Measurements from ENCODE around the gene AP1B1. TPM values are rescaled to one million over a fixed set of nuclear protein-coding genes. Genes with fewer than 3 reads are reported as not detected.

Gene AP1B1
- total RNA-seq, 1 donor from 2014 or later = 60.9 TPM

DNA sequence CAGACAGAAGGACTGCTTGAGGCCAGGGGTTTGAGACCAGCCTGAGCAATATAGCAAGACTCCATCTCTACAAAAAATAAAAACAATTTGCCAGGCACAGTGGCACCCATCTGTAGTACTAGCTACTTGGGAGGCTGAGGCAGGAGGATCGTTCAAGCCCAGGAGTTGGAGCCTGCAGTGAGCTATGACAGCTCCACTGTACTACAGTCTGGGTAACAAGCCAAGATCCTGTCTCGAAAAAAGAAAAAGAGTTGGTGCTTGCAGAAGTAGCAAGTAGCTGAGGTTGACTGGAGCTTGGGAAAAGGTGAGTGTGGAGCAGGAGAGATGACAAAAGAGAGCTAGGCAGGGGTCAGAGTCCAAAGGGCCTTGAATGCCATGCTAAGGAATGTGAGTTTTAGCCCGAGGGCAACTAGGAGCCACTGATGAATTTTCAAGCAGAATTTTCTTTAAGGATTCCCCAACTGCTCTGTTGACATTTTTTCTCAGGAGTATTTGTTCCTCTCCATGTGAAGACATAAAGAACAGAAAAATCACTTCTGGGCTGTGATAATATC lies 3.1 kb downstream of the AP1B1 start:
- H3K4me1 Mint-ChIP-seq (ENCODE audit: unreplicated experiment) = peaks cover 37% of the 10 kb centered on the region
- peak overlapping the region; percentile 65 for H3K27ac Mint-ChIP-seq
- no peaks in the 10 kb centered on the region for H3K27me3 Mint-ChIP-seq
- no peak for DNase-seq (ENCODE audit: extremely low spot score, unreplicated experiment)
- H3K4me3 Mint-ChIP-seq = peak overlapping the region; percentile 65
- peaks cover 5% of the 10 kb centered on the region for H3K36me3 Mint-ChIP-seq
- TF ChIP-seq, protein P1, sequence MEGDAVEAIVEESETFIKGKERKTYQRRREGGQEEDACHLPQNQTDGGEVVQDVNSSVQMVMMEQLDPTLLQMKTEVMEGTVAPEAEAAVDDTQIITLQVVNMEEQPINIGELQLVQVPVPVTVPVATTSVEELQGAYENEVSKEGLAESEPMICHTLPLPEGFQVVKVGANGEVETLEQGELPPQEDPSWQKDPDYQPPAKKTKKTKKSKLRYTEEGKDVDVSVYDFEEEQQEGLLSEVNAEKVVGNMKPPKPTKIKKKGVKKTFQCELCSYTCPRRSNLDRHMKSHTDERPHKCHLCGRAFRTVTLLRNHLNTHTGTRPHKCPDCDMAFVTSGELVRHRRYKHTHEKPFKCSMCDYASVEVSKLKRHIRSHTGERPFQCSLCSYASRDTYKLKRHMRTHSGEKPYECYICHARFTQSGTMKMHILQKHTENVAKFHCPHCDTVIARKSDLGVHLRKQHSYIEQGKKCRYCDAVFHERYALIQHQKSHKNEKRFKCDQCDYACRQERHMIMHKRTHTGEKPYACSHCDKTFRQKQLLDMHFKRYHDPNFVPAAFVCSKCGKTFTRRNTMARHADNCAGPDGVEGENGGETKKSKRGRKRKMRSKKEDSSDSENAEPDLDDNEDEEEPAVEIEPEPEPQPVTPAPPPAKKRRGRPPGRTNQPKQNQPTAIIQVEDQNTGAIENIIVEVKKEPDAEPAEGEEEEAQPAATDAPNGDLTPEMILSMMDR (conservative IDR thresholded peaks at IDR 0.05) = no peak
- H3K9me3 Mint-ChIP-seq = no peaks in the 10 kb centered on the region

DNA sequence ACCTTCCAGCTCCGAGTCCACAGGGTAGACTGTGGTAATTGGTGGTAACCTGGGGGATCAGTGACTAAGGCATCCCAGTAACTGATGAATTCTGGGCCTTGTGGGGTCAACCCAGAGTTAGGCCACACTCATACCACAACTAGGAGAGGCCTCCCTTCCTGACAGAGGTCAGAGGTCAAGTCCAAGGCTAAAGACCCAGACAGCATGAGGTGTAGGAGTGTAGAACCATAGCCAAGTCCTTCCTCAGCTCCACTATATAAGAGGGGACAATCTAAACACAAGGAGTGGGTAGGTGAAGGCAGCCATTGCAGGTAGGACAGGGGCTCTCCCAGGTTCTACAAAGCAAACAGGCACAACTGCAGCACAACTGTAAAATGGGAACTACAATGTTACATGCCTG lies 4.6 kb downstream of the AP1B1 start:
- DNase-seq (ENCODE audit: extremely low spot score, unreplicated experiment) = no peak
- no peaks in the 10 kb centered on the region for H3K27me3 Mint-ChIP-seq
- H3K4me1 Mint-ChIP-seq (ENCODE audit: unreplicated experiment) = peaks cover 45% of the 10 kb centered on the region

DNA sequence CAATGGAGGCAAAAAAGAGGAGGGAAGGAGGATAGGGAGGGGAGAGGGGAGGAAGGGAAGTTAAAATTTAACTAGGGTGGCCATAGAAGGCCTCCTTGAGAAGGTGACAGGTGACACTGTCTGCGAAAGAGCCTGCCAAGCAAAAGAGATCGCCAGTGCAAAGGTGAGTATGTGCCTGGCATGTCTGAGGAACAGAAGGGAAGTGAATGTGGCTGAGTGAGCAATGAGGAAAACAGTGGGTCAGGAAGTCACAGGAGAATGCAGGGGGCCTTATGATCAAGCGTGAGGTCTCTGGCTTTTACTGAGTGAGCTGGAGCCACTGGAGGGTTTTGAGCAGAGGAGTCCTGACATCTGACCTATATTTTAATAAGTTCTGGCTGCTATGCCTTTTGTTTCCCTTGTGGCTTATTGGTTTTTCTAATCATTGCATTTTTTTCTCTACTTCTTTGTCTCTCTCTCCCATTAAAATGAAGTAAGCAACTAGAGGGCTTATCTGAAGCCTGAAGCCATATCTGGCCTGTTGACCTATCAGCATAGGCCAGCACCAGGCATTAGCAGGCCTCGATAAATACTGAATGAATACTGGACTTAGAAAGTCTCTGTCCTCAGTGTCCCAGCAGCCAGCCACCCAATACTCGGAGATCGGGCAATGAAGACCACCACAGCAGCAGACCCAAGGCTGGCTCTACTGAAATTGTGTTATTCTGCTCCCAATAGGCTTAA lies 5.6 kb downstream of the AP1B1 start:
- H3K4me1 Mint-ChIP-seq (ENCODE audit: unreplicated experiment) = peaks cover 40% of the 10 kb centered on the region

More for the DNA sequence above, 4.6 kb downstream of the AP1B1 start:
- TF ChIP-seq, protein P1 (conservative IDR thresholded peaks at IDR 0.05) = no peak
- no peaks in the 10 kb centered on the region for H3K9me3 Mint-ChIP-seq
- H3K36me3 Mint-ChIP-seq = peaks cover 11% of the 10 kb centered on the region
- no peak overlapping the region for H3K27ac Mint-ChIP-seq
- H3K4me3 Mint-ChIP-seq = no peak overlapping the region

DNA sequence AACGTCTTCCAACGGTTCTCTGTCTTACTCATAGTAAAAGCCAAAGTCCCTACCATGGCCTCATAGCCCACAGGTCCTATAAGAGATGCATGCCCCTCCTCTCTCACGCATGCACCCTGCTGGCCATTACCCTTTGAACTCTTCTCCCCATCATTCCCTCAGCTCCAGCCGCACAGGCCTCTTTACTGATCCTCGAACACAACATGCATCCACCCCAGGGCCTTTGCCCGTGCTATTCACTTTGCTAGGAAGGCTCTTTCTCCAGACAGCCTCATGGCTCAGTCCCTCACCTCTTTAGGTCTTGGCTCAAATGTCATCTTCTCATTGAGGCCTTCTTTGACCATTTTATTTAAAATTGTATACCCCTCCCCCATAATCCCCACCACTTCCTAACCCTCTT lies 7.5 kb downstream of the AP1B1 start:
- TF ChIP-seq, protein P1 (conservative IDR thresholded peaks at IDR 0.05) = no peak
- peaks cover 15% of the 10 kb centered on the region for H3K36me3 Mint-ChIP-seq
- no peaks in the 10 kb centered on the region for H3K9me3 Mint-ChIP-seq
- DNase-seq (ENCODE audit: extremely low spot score, unreplicated experiment) = no peak
- H3K27ac Mint-ChIP-seq = peak overlapping the region; percentile 82
- H3K4me3 Mint-ChIP-seq = no peak overlapping the region
- no peaks in the 10 kb centered on the region for H3K27me3 Mint-ChIP-seq
- peaks cover 34% of the 10 kb centered on the region for H3K4me1 Mint-ChIP-seq (ENCODE audit: unreplicated experiment)

More for the DNA sequence above, 5.6 kb downstream of the AP1B1 start:
- Mint-ChIP-seq H3K27me3 (no peaks in the 10 kb centered on the region), H3K36me3 (peaks cover 11% of the 10 kb centered on the region), H3K9me3 (no peaks in the 10 kb centered on the region), H3K4me3 (peak overlapping the region; percentile 60), H3K27ac (peak overlapping the region; percentile 76)
- no peak for DNase-seq (ENCODE audit: extremely low spot score, unreplicated experiment)
- TF ChIP-seq, protein P1 (conservative IDR thresholded peaks at IDR 0.05) = no peak

DNA sequence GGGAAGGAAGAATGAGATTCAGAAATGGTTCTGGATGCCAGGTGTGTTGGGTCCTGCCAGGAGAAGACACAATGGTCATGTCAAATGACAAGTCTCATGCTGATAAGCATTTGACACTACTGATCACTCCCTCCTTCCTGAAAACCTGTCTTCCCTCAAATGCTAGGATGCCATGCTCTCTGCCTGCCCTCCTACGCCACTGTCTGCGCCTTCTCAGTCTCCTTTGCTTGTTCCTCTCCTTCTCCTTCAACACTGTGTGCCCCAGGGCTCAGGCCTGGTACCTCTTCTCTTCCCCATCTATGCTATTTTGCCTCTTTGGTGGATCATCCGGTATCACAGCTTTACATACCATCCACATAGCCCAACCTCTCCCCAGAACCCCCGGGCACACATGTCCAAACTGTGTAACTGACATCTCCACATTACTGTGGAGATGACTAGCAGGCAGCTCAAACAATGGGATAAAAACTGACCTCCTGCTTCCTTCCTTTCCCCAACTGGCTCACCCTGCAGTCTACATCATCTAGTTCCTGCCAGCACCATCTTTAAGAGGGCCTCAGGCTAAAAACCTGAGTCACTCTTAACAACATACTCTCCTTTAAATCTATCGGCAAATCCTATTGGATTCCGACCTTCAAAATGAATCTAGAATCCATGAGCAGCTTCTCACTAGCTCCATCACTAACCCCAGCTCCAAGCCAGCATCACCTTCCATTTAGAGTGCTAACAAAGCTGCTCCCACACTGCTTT lies 8.2 kb downstream of the AP1B1 start:
- Mint-ChIP-seq H3K4me3 (no peak overlapping the region), H3K27ac (peak overlapping the region; percentile 82), H3K27me3 (no peaks in the 10 kb centered on the region), H3K9me3 (no peaks in the 10 kb centered on the region), H3K4me1 (ENCODE audit: unreplicated experiment) (peaks cover 34% of the 10 kb centered on the region), H3K36me3 (peaks cover 21% of the 10 kb centered on the region)
- TF ChIP-seq, protein P1 (conservative IDR thresholded peaks at IDR 0.05) = no peak
- no peak for DNase-seq (ENCODE audit: extremely low spot score, unreplicated experiment)

Measured in type B pancreatic cell (in vitro differentiated cells).